NCI-H1694 (cell line): ENCODE results near the gene THAP7.
A peak's percentile ranks its signal among the peaks of the same experiment; 100 is the strongest.

ENCODE experiments used
- DNase-seq: peaks from one replicate; lab custom pipeline; 2025; lab: John Stamatoyannopoulos, UW

THAP7 gene

DNA sequence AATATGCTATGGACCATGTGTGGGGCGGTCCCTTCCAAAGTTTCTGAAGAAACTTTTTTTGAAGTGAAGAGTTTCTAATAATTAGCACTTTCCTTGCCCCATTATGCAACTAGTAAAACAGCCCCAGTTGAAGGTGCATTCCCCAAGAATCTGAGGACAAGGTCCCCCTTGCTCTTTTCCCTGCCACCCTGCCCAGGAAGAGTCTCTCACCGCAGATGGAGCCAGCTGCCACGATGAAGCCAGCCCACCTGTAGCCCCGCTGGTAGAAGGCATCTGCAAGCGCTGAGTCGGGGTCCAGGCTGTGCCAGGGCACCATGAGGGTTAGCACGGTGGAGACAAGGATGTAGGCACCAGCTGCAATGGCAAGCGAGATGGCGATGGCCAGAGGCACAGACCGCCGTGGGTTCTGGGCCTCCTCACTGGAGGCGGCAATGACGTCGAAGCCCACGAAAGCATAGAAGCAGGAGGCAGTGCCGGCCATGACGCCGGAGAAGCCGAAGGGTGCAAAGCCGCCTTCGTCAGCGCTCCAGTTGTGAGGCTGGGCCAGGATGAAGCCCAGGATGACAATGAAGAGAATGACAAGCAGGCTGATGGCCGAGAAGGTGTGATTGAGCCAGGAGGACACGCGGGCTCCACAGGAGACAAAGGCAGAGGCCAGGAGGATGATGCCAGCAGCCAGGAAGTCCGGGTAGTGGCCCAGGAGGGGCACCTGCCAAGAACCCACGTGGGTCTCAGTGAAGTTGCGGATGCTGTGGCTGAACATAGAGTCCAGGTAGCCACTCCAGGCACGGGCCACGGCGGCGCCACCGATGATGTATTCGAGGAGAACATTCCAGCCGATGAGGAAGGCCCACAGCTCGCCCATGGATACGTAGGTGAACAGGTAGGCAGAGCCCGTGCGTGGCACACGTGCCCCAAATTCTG lies 29.0 kb upstream of the THAP7 start:
- DNase-seq: no peak

DNA sequence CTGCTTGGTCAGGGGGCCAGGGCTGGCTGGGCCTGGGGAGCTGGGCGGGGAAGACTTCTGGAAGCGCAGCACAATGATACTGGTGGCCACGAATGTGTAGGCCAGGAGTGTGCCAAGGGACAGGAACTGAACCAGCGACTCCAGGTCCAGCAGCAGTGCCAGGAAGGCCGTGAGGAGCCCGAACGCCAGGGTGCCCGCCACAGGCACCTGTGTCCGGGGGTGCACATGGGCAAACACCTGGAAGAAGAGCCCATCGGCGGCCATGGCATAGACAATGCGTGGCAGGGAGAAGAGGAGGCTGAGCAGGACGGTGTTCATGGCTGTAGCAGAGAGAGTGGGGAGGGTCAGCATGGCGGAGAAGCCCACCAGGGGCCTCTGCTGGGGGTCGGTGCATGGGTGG lies 28.1 kb upstream of the THAP7 start:
- DNase-seq: no peak

DNA sequence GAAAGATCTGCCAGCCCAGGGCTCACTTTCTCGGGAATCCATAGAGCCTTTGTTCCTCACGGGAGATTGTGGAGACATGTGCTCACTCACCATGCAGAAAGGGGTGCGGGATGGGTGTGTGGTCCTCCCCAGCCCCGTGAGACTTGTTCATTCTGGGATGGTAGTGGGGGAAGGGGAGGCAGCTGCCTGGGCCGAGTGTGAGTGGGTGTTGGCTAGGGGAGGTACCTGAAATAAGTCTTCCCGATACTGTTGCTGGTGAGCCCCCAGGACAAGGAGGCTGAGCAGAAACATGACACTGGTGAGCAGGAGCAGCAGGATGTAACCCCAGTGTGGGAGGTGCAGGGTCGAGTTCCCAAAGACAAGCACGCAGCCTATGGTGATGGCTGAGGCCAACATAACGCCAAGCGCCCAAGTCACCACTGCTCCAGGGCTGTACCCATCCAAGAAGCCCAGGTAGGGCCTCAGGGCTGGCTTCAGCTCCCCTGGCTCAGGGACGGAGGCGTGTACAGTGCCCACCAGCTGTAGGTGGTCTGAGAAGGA lies 27.6 kb upstream of the THAP7 start:
- DNase-seq: no peak

DNA sequence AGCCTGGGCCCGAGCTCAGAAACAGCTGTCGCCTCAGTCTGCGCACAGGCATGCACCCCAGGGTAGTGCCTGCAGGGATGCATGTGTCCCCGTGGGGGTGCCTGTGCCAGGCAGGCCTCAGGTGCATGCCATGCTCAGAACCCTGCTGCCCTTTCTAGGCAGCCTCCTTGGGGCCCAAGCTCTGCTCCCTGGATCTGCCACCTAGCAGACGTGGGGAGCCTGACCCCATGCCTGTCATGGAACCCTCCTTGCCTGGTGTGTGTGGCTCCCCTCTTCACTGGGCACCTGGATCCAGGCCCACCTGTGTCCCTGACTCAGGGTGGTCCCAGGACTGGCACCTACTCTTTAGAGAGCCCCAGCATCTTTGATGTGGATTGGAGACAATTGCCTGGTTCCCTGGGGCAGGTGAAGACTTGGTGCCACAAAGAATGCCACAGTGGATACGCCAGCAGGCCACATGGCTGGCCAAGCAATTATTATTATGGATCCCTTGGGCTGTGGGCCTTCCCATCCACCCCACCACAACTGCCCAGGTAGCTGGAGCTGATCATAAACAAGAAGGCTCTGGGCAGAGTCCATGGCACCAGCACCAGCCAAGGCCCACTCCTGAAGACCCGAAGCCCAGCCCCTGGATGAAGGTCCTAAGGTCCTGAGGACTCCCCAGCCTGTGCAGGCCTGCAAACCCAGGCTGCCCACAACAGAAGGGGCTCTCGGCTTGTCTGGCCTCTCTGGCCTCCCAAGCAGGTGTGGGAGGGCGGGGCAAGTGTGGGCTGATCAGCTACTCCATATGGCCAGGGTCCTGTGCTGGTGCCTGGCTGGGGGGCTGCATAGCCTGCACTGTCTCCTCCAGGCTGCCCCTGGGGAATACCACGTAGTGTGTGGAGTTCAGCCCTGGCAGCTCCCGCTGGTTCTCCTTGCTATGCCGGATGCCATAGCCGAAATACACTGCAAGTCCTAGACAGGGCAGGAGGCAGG lies 26.6 kb upstream of the THAP7 start:
- DNase-seq: no peak

- no peak for DNase-seq
Observed at GRCh38 chr22:21026783-21027692, 25.1 kb upstream of the THAP7 start.

- DNase-seq: no peak
Observed at GRCh38 chr22:21025763-21026755, 24.1 kb upstream of the THAP7 start.

- no peak for DNase-seq
Observed at GRCh38 chr22:21025266-21025665, 23.3 kb upstream of the THAP7 start.

GRCh38 chr22:21022955-21023614 lies 21.2 kb upstream of the THAP7 start:
- DNase-seq: no peak

DNA sequence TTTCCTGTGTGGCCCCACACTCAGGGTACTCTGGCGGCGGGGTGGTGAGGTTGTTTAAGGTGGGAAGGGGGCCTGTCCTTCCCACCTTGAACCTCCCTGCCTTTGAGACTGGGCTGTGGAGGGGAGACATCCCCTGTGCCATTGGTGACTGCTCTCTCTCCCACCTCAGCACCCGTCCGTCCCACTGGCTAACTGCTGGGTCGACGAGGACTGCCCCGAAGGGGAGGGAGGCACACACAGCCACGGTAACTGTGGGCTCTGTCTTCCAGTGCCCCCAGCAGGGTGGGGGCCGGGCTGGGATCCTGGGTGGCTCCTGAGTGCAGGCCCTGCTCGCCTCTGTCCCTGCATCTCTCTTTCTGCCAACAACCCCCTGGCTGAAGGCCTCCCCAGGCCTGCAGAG lies 20.6 kb upstream of the THAP7 start:
- DNase-seq: no peak

- no peak for DNase-seq
Observed at GRCh38 chr22:21020802-21021429, 19.0 kb upstream of the THAP7 start.

DNA sequence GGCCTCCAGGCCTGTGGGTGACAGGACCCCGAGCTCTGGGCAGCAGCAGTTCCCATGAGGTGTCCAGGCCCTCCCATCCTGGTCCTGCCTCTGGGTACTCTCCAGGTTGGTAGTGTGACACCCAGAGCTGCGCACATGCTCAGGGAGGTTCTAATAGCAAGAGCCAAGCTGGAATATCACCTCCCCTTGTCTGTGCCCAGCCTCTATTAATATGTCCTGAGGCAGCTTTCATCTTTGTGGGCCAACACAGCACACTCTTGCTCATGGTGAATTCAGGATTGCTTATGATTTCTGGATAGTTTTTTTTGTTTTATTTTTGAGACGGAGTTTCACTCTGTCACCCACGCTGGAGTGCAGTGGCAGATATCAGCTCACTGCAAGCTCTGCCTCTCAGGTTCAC lies 16.4 kb upstream of the THAP7 start:
- DNase-seq: no peak

- no peak for DNase-seq
Observed at GRCh38 chr22:21016644-21017420, 14.9 kb upstream of the THAP7 start.

DNA sequence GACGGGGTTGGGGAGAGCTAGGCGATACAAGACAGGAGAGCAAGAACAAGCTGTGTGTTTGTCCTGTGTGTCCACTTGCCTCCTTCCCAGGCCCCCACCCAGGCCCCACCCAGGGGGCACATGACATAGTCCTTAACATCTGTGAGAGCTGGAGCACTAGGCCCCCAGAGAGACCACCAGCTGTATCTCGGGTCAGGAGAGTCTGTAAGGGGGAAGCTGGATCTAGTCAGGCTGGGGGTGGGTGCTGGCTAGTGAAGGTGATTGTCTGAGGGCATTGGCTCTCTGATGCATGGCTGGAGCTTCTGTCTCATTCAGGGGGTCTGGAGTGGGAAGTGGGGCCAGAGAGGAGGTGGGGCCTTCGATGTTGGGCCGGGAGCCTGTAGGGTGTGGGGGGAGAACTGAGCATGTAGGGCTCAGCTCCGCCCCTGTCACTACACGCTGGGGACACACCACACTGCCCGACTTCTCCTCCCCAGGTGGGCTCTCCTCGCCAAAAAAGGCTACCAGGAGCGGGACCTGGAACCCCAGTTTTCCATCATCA lies 13.6 kb upstream of the THAP7 start:
- no peak for DNase-seq

- DNase-seq: no peak
Observed at GRCh38 chr22:21014726-21015465, 13.0 kb upstream of the THAP7 start, which contains the start of gene P2RX6. TSS of gene P2RX6 (plus strand) at chr22:21015165. CDS start at chr22:21015175, 10 bp downstream.

GRCh38 chr22:21014202-21014725 lies 12.3 kb upstream of the THAP7 start:
- peak; percentile 94 for DNase-seq

GRCh38 chr22:21013657-21014201 lies 11.8 kb upstream of the THAP7 start:
- no peak for DNase-seq
